Islet of Langerhans (tissue), 1 donor: ENCODE results near the gene IPO13.

ENCODE experiments used
- FAIRE-seq: peaks from one replicate; lab custom pipeline; 2011; peaks lifted over from hg19 to GRCh38; lab: Jason Lieb, UNC

IPO13 gene

DNA sequence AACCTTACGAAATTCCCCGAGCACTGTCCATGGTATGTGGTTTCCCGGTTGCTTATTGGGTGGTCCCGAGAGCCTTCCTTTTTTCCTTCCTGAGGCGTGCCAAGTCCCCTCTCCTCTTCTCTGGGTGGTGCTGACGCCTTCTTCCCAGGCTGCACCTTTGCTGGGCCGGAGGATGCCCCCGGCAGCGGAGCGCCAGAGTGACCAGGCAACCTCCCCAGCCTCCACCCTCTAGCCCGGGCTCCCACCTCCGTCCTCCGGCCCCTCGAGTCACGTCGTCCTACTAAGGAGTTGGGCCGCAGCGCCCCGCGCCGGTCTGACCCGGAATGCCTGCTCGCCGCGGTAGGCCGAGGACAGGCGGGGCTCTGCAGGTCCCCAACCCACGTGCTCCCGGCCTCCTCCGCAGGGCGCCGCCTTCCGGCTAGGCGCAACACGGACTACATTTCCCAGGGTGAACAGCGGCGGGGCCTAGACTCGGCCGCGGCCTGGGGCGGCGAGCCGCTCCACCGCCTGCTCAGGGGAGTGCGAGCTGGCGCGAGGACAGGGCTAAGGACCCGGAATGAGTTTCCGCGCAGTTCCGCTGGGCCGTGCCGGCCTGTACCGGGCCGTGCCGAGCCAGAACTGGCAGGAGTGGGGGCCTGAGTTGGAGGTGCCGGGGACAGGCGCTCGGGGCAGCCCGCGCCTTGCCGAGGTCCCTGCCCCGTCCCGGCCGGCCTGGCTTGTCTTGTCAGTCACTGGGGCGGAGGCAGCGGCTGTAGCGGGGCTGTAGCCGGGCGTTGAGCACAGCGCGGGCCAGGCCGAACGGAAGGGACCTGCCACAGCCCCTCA lies at the start of gene IPO13:
TSS of gene IPO13 (plus strand) at position 715 of the 825 bp plus-strand sequence. CDS start 651 bp downstream, outside the sequence.
- no peak for FAIRE-seq

DNA sequence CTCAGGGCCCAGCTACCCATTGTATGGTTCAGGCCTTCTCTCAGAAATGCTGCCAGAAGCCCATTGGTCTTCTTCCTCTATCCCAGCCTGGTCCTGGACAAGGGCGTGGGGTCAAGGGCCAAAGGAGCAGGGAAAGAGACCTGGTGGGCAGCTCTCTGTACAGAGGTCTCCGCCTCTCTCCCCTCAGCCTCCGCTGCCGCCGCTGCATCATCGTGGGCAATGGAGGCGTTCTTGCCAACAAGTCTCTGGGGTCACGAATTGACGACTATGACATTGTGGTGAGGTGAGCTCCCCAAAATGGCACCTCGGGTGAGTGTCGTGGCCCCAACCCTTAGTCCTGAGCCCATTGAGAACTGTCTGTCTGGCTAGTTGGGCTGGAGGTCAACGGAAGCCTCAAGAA lies 47.8 kb upstream of the IPO13 start:
- no peak for FAIRE-seq

GRCh38 chr1:43900386-43900785 lies 46.4 kb upstream of the IPO13 start:
- no peak for FAIRE-seq

DNA sequence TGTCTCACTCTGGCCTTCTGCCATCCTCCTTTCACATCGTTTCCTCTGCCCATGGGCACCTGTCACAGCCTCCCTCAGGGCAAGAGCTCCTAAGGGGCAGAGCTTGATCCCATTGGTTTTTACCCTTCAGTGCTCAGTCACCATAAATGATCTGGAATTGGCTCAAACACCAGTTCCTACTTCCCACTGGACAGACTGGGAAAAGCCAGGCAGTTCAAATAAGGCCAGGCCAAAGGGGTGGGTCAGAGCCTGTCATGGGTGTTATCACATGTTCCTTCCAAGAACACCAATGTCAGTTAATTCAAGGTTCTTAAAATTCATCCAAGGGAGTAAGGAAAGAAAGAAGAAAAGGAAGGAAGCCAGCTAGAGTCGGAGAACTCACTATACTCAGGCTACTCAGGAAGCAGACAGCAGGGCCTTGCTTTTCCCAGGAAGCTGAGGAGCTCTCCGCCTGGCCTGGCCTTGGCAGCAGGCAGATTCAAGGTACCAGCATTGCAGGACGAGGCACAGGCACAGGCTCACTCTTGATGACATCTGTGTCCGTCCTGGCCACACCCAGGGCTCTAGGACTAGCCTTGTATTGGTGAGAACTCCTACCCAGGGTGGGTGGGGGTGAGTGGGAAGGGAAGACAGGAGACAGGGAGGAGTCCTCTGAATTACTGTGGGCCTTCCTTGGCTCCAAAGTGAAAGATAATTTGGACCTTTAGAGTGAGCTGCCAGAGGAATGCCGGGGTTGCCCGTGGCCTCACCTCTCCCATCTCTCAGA lies 45.4 kb upstream of the IPO13 start:
- FAIRE-seq: no peak

GRCh38 chr1:43902058-43902831 lies 44.5 kb upstream of the IPO13 start:
- FAIRE-seq: no peak

- FAIRE-seq: no peak
Measured at GRCh38 chr1:43904660-43905551, 41.8 kb upstream of the IPO13 start.

GRCh38 chr1:43908226-43908625 lies 38.5 kb upstream of the IPO13 start:
- FAIRE-seq: no peak

GRCh38 chr1:43908858-43909257 lies 37.9 kb upstream of the IPO13 start:
- FAIRE-seq: no peak

- no peak for FAIRE-seq
Measured at GRCh38 chr1:43910343-43910742, 36.4 kb upstream of the IPO13 start.

DNA sequence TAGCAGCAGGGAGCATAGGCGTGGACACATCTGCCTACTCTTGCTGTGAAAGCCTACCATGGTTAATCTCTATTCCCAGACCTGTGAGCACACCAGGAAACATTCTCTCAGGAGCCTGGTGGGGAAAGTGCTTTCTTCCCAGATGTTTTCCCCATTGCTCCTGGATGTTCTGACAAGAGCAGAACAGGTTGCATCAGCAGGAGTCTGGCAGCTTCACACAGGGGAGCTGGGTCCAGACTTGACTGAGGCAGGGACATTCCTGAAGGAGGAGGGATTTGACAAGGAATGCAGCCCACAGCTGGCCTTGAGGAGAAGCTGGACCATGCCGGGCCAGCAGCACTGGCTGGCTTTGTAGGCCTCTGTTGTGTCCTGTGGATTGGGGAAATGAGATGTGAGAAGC lies 34.1 kb upstream of the IPO13 start:
- no peak for FAIRE-seq

DNA sequence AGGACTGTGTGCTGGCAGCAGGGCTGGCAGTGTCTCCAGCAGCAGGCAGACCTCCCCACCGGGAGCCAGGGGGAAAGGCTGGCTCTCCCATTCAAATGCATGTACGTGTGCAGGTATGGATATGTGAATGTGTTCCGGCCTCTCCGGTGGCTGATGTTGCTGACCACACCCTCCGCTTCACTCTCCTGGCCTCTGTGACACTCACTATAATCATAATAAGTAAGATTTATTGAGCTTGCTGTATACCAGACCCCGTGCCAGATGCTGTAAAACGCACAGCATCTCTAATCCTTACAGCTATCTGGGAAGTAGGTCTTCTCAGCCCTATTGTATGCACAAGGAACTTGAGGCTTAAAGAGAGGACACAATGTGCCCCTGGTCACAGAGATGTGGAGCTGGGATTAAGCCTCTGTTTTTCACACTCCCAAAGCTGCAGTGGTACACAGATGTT lies 33.7 kb upstream of the IPO13 start:
- FAIRE-seq: no peak

GRCh38 chr1:43913666-43914360 lies 32.9 kb upstream of the IPO13 start:
- no peak for FAIRE-seq

GRCh38 chr1:43914576-43915525 lies 31.9 kb upstream of the IPO13 start:
- FAIRE-seq: no peak

GRCh38 chr1:43919906-43920305 lies 26.8 kb upstream of the IPO13 start:
- FAIRE-seq: no peak

- FAIRE-seq: no peak
Measured at GRCh38 chr1:43921022-43921421, 25.7 kb upstream of the IPO13 start.

- FAIRE-seq: no peak
Measured at GRCh38 chr1:43924516-43924915, 22.2 kb upstream of the IPO13 start.

DNA sequence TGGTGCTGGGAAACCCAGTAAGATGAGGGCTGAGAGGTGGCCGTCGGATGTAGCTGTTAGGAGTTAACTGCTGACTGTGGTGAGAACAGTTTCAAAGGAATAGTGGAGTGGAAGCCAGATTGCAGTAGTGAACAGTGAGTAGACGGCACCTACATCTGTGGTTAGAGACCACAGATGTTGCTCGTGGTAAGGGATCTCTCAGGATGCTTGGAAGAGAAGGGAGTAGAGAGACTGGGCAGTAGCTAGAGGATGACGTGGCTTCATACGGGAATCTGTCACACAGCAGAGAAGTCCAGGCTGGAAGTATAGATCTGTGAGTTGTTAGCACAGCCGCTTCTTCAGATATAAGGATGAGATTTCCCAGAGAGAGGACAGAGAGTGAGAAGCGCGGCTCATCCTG lies 20.9 kb upstream of the IPO13 start:
- FAIRE-seq: no peak

DNA sequence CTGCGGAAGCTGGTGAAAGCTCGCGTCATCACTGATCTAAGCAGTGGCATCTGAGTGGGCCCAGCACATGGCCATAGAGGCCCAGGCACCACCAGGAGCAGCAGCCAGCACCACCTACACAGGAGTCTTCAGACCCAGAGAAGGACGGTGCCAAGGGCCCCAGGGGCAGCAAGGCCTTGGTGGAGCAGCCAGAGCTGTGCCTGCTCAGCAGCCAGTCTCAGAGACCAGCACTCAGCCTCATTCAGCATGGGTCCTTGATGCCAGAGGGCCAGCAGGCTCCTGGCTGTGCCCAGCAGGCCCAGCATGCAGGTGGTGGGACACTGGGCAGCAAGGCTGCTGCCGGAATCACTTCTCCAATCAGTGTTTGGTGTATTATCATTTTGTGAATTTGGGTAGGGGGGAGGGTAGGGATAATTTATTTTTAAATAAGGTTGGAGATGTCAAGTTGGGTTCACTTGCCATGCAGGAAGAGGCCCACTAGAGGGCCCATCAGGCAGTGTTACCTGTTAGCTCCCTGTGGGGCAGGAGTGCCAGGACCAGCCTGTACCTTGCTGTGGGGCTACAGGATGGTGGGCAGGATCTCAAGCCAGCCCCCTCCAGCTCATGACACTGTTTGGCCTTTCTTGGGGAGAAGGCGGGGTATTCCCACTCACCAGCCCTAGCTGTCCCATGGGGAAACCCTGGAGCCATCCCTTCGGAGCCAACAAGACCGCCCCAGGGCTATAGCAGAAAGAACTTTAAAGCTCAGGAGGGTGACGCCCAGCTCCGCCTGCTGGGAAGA lies 16.4 kb upstream of the IPO13 start:
- FAIRE-seq: no peak

DNA sequence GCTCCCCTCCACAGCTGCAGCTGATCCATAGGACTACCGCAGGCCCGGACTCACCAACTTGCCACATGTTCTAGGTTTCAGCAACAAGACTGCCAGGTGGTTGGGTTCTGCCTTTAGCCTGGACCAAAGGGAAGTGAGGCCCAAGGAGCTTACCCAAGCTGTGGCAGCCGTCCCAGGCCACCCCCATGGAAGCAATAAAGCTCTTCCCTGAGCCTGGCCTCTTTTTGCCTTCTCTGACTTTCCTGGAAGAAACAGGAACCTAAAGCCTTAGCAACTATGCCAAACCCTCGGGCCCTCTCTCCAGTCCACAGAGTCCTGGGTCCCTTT lies 15.8 kb upstream of the IPO13 start:
- FAIRE-seq: no peak
